H9 (cell line): ENCODE measurements around the gene MAP3K5. TPM values are rescaled to one million over a fixed set of nuclear protein-coding genes. Genes with fewer than 3 reads are reported as not detected.

ENCODE experiments used
- DNase-seq: peaks from one replicate; pipeline ENCODE4 v3.0.0-alpha.2; 2017
- H2AFZ ChIP-seq: one replicate; pipeline ENCODE4 v1.6.1; 2013; ENCODE audit warnings: mild to moderate bottlenecking, low read length, control low read depth, moderate library complexity
- H2AK5ac ChIP-seq: 2 replicates; pipeline ENCODE4 v1.6.1; 2013; ENCODE audit warnings: low read length, control low read depth, mixed read lengths; ENCODE audit not compliant: insufficient read length
- H2BK120ac ChIP-seq: one replicate; pipeline ENCODE4 v1.6.1; 2013; ENCODE audit warnings: low read depth, mild to moderate bottlenecking, low read length, control low read depth, inconsistent platforms; ENCODE audit not compliant: poor library complexity, severe bottlenecking
- H2BK12ac ChIP-seq: 2 replicates; pipeline ENCODE4 v1.6.1; 2013; ENCODE audit warnings: low read length, control low read depth, mixed read lengths, low read depth; ENCODE audit not compliant: insufficient read length
- H2BK15ac ChIP-seq: 2 replicates; pipeline ENCODE4 v1.6.1; 2013; ENCODE audit warnings: low read depth, low read length, control low read depth
- H2BK20ac ChIP-seq: one replicate; pipeline ENCODE4 v1.6.1; 2013; ENCODE audit warnings: low read depth, mild to moderate bottlenecking, low read length, control low read depth, inconsistent platforms; ENCODE audit not compliant: poor library complexity, severe bottlenecking
- H2BK5ac ChIP-seq: 2 replicates; pipeline ENCODE4 v1.6.1; 2013; ENCODE audit warnings: low read length, control low read depth, mixed read lengths; ENCODE audit not compliant: insufficient read length
- H3K14ac ChIP-seq: 2 replicates; pipeline ENCODE4 v1.6.1; 2013; ENCODE audit warnings: low read length, control low read depth; ENCODE audit not compliant: insufficient read depth
- H3K18ac ChIP-seq: 2 replicates; pipeline ENCODE4 v1.6.1; 2013; ENCODE audit warnings: low read depth, mild to moderate bottlenecking, mixed read lengths, low read length, control low read depth; ENCODE audit not compliant: insufficient read length
- H3K23ac ChIP-seq: 2 replicates; pipeline ENCODE4 v1.6.1; 2013; ENCODE audit warnings: low read length, control low read depth, mixed read lengths, low read depth; ENCODE audit not compliant: insufficient read length
- H3K23me2 ChIP-seq: 2 replicates; pipeline ENCODE4 v1.6.1; 2013; ENCODE audit warnings: low read depth, mild to moderate bottlenecking, mixed read lengths, low read length, control low read depth; ENCODE audit not compliant: insufficient read length, poor library complexity, severe bottlenecking
- H3K27ac ChIP-seq: 2 replicates; pipeline ENCODE4 v1.5.1; 2013; ENCODE audit warnings: low read length, control low read depth, mixed read lengths, low read depth; ENCODE audit not compliant: insufficient read length
- H3K27me3 ChIP-seq: 2 replicates; pipeline ENCODE4 v1.6.1; 2013; ENCODE audit warnings: low read length, control low read depth, inconsistent platforms; ENCODE audit not compliant: insufficient read depth
- H3K4ac ChIP-seq: 2 replicates; pipeline ENCODE4 v1.6.1; 2013; ENCODE audit warnings: low read depth, mild to moderate bottlenecking, control low read depth, inconsistent platforms, low read length, moderate library complexity
- H3K4me1 ChIP-seq: 2 replicates; pipeline ENCODE4 v1.6.1; 2013; ENCODE audit warnings: low read length, control low read depth, inconsistent platforms; ENCODE audit not compliant: insufficient read depth
- H3K4me2 ChIP-seq: 2 replicates; pipeline ENCODE4 v1.6.1; 2013; ENCODE audit warnings: low read length, control low read depth, mixed read lengths; ENCODE audit not compliant: insufficient read length, insufficient read depth
- H3K56ac ChIP-seq: 2 replicates; pipeline ENCODE4 v1.6.1; 2013; ENCODE audit warnings: low read depth, mild to moderate bottlenecking, mixed read lengths, low read length, control low read depth; ENCODE audit not compliant: insufficient read length
- H3K79me1 ChIP-seq: 2 replicates; pipeline ENCODE4 v1.6.1; 2013; ENCODE audit warnings: low read depth, mild to moderate bottlenecking, moderate library complexity, low read length, control low read depth, inconsistent platforms; ENCODE audit not compliant: insufficient read depth, poor library complexity, severe bottlenecking
- H3K79me2 ChIP-seq: 2 replicates; pipeline ENCODE4 v1.6.1; 2013; ENCODE audit warnings: low read length, control low read depth, inconsistent platforms; ENCODE audit not compliant: insufficient read depth
- H3K9ac ChIP-seq: 2 replicates; pipeline ENCODE4 v1.6.1; 2013; ENCODE audit warnings: low read length, control low read depth, mixed read lengths; ENCODE audit not compliant: insufficient read length; ENCODE audit errors: extremely low read depth
- H3K9me3 ChIP-seq: one replicate; pipeline ENCODE4 v1.6.1; 2013; ENCODE audit warnings: low read depth, low read length, inconsistent platforms; ENCODE audit not compliant: control insufficient read depth
- H3T11ph ChIP-seq: one replicate; pipeline ENCODE4 v1.6.1; 2013; ENCODE audit warnings: mild to moderate bottlenecking, low read length, control low read depth, inconsistent platforms
- H4K20me1 ChIP-seq: one replicate; pipeline ENCODE4 v1.6.1; 2013; ENCODE audit not compliant: control insufficient read depth, insufficient read length, insufficient read depth
- H4K5ac ChIP-seq: 2 replicates; pipeline ENCODE4 v1.6.1; 2013; ENCODE audit warnings: low read depth, mild to moderate bottlenecking, mixed read lengths, low read length, control low read depth; ENCODE audit not compliant: insufficient read length
- H4K8ac ChIP-seq: replicated peaks from 2 replicates; pipeline ENCODE4 v1.6.1; 2013; ENCODE audit warnings: low read length, control low read depth, mixed read lengths, low read depth; ENCODE audit not compliant: insufficient read length
- H4K91ac ChIP-seq: 2 replicates; pipeline ENCODE4 v1.6.1; 2013; ENCODE audit warnings: low read depth, mild to moderate bottlenecking, moderate library complexity, mixed read lengths, low read length, control low read depth; ENCODE audit not compliant: insufficient read length
- H3K27ac Mint-ChIP-seq, 3 experiments: 2 replicates in 2 of 3; 3 replicates in 1 of 3; pipeline ENCODE4 v1.8.0; 2020 to 2021; ENCODE audit warnings: mixed read lengths in 3 of 3, mild to moderate bottlenecking in 1 of 3, moderate library complexity in 1 of 3
- H3K27me3 Mint-ChIP-seq: 2 replicates; pipeline ENCODE4 v1.8.0; 2021; ENCODE audit warnings: low read depth, mild to moderate bottlenecking, moderate library complexity, mixed read lengths
- H3K36me3 Mint-ChIP-seq, 3 experiments: 2 replicates in 2 of 3; 3 replicates in 1 of 3; pipeline ENCODE4 v1.8.0; 2020 to 2021; ENCODE audit warnings: low read depth in 3 of 3, mixed read lengths in 3 of 3; ENCODE audit not compliant: insufficient read depth in 1 of 3
- H3K4me1 Mint-ChIP-seq, 2 experiments: 2 replicates each; pipeline ENCODE4 v1.8.0; 2020; ENCODE audit warnings: mixed read lengths in 2 of 2
- H3K4me3 Mint-ChIP-seq, 2 experiments: 2 replicates in 1 of 2; 3 replicates in 1 of 2; pipeline ENCODE4 v1.8.0; 2020 to 2021; ENCODE audit warnings: mild to moderate bottlenecking in 2 of 2, mixed read lengths in 2 of 2, moderate library complexity in 1 of 2
- H3K9me3 Mint-ChIP-seq, 2 experiments: 2 replicates in 1 of 2; 3 replicates in 1 of 2; pipeline ENCODE4 v1.8.0; 2020; ENCODE audit warnings: mild to moderate bottlenecking in 2 of 2, mixed read lengths in 2 of 2, moderate library complexity in 1 of 2
- CTCF ChIP-seq: fragments of 200-600 bp; sonication (generic); conservative IDR thresholded peaks from 3 replicates; pipeline ENCODE4 v1.8.0; 2021; ENCODE audit warnings: antibody characterized with exemption, mild to moderate bottlenecking
- WGBS: extraction: QIAGEN DNeasy Blood & Tissue Kit; methylation state at CpG from one replicate; pipeline ENCODE4 v1.1.7; 2013; ENCODE audit warnings: missing lambda C conversion rate, low lambda C conversion rate, mixed read lengths; ENCODE audit not compliant: insufficient read length; ENCODE audit errors: extremely low coverage; 5-methylcytosine and 5-hydroxymethylcytosine counted together
- total RNA-seq: library from RNA; stranded (reverse); gene quantifications from 2 replicates; pipeline ENCODE4 v1.2.1, GENCODE V29; 2021

MAP3K5 gene
- total RNA-seq, 1 experiment from 2014 or later, result 1.6 TPM

- H3K9me3 Mint-ChIP-seq, result no peaks in the 10 kb centered on the region
- WGBS, result no CpG with 5 or more reads among the region's 5 CpGs
- H2BK12ac ChIP-seq, result no peak overlapping the region
- no peaks in the 10 kb centered on the region for H3K27me3 ChIP-seq
- no peak overlapping the region for H3K27ac ChIP-seq
- no peak overlapping the region for H4K5ac ChIP-seq
- no peak overlapping the region for H4K8ac ChIP-seq
- no peak overlapping the region for H3K27ac Mint-ChIP-seq
- no peak overlapping the region for H3K9ac ChIP-seq
- H3K14ac ChIP-seq, result no peak overlapping the region
- peaks cover 2% of the 10 kb centered on the region for H3K23me2 ChIP-seq
- no peaks in the 10 kb centered on the region for H3K27me3 Mint-ChIP-seq
- H3K18ac ChIP-seq, result no peak overlapping the region
- H4K91ac ChIP-seq, result no peak overlapping the region
- no peaks in the 10 kb centered on the region for H3K36me3 Mint-ChIP-seq
- no peak for DNase-seq
- no peak for TF ChIP-seq CTCF
- H3K4me1 Mint-ChIP-seq, result peaks cover 8 to 15% of the 10 kb centered on the region in 2 experiments
- H3K9me3 ChIP-seq, result no peaks in the 10 kb centered on the region
- no peak overlapping the region for H2AK5ac ChIP-seq
- H3K79me2 ChIP-seq, result no peaks in the 10 kb centered on the region
- no peak overlapping the region for H3K4me3 Mint-ChIP-seq
- H2BK120ac ChIP-seq, result no peak overlapping the region
- H2BK15ac ChIP-seq, result no peak overlapping the region
- no peaks in the 10 kb centered on the region for H3K79me1 ChIP-seq
- H3K4ac ChIP-seq, result no peak overlapping the region
- no peak overlapping the region for H3T11ph ChIP-seq
- H3K23ac ChIP-seq, result no peak overlapping the region
- H3K4me2 ChIP-seq, result no peak overlapping the region
- H2AFZ ChIP-seq, result no peak overlapping the region
- no peak overlapping the region for H2BK5ac ChIP-seq
- no peak overlapping the region for H3K56ac ChIP-seq
- H2BK20ac ChIP-seq, result no peak overlapping the region
- no peaks in the 10 kb centered on the region for H3K4me1 ChIP-seq
- H4K20me1 ChIP-seq, result no peaks in the 10 kb centered on the region
Measured at GRCh38 chr6:136751522-136751956, 40.7 kb downstream of the MAP3K5 start.
